Duodenal mucosa (tissue), 2 donors: ENCODE data around the gene STX8.
"Not testable (repeated sequence)": the region's sequence is repeated elsewhere in the genome, so short reads cannot be mapped to it uniquely, and the experiment has no call there.

Experiments
- H3K27ac ChIP-seq: one replicate; pipeline ENCODE4 v1.7.0; 2013; ENCODE audit warnings: low read depth, low read length
- H3K27me3 ChIP-seq, 2 donors: one replicate each; pipeline ENCODE4 v1.7.0; 2013; ENCODE audit warnings: low read length in 2 of 2, control low read depth in 1 of 2; ENCODE audit not compliant: insufficient read depth in 2 of 2, control insufficient read depth in 1 of 2
- H3K36me3 ChIP-seq, 2 donors: one replicate each; pipeline ENCODE4 v1.7.0; 2013; ENCODE audit warnings: low read length in 2 of 2, control low read depth in 1 of 2; ENCODE audit not compliant: insufficient read depth in 2 of 2, control insufficient read depth in 1 of 2
- H3K4me1 ChIP-seq, 2 donors: one replicate each; pipeline ENCODE4 v1.7.0; 2013; ENCODE audit warnings: low read length in 2 of 2, control low read depth in 1 of 2; ENCODE audit not compliant: insufficient read depth in 2 of 2, control insufficient read depth in 1 of 2
- H3K4me3 ChIP-seq, 2 donors: one replicate each; pipeline ENCODE4 v1.7.0; 2013; ENCODE audit warnings: low read length in 2 of 2, low read depth in 1 of 2
- H3K9ac ChIP-seq, 2 donors: one replicate each; pipeline ENCODE4 v1.7.0; 2013; ENCODE audit warnings: low read length in 2 of 2, low read depth in 1 of 2
- H3K9me3 ChIP-seq, 2 donors: one replicate each; pipeline ENCODE4 v1.7.0; 2013; ENCODE audit warnings: low read length in 2 of 2, control low read depth in 1 of 2; ENCODE audit not compliant: control insufficient read depth in 1 of 2

STX8 gene

DNA sequence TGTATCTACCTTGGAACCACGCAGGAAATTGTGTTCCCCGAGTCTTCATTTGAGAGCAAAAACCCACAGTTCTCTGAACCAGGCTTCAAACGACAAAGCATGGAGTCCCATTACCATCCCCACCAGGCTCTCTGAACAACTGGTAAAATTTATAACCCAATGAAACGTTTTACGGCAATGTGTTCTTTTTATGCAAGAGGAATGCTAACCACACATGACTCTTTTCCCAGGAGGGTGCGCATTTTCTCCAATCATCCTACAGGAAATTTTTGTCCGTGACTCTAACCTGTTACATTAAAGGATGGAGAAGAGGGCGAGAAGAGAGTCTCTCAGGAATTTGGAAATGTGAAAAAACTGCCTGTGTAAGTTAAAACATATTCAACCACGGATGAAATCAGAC lies 17.8 kb downstream of the STX8 start:
- Histone ChIP-seq H3K27me3 (no peaks in the 10 kb centered on the region), H3K4me3 (no peak overlapping the region)

DNA sequence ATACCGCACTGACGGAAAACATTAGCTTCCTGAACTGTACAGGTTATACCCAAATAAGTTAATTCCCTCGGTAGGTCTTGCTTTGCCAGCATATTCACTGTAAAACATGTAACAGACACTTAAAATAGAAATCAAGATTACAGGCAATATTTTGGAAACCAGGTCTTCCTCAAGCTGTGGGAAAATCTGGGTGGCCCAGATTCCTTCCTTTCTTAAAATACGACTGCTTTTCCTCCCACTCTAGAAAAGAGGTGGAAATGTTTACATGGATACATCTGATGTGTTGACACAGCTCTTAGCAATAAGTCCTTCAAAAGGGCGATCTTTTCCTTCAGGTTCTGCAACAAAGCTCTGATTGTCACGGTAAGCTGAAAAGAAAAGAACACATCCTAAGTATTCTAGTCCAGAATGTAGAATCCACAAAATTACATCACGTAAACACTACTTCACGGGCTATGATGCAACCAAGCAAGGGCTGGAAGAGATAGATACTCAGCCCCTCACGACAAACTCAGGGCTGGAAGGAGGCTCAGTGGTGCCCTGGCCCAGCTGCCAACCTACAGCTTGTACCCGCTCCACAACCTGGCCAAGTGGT lies 18.4 kb downstream of the STX8 start:
- H3K4me3 ChIP-seq: no peak overlapping the region
- no peaks in the 10 kb centered on the region for H3K27me3 ChIP-seq
- H3K9ac ChIP-seq: no peak overlapping the region
- no peak overlapping the region for H3K27ac ChIP-seq
- no peaks in the 10 kb centered on the region for H3K4me1 ChIP-seq
- H3K9me3 ChIP-seq: no peaks in the 10 kb centered on the region
- peaks cover 0 to 5% of the 10 kb centered on the region in 2 donors for H3K36me3 ChIP-seq

More for the DNA sequence above, 17.8 kb downstream of the STX8 start:
- H3K27ac ChIP-seq: no peak overlapping the region
- peaks cover 0 to 5% of the 10 kb centered on the region in 2 donors for H3K36me3 ChIP-seq
- no peak overlapping the region for H3K9ac ChIP-seq
- no peaks in the 10 kb centered on the region for H3K9me3 ChIP-seq
- H3K4me1 ChIP-seq: no peaks in the 10 kb centered on the region

DNA sequence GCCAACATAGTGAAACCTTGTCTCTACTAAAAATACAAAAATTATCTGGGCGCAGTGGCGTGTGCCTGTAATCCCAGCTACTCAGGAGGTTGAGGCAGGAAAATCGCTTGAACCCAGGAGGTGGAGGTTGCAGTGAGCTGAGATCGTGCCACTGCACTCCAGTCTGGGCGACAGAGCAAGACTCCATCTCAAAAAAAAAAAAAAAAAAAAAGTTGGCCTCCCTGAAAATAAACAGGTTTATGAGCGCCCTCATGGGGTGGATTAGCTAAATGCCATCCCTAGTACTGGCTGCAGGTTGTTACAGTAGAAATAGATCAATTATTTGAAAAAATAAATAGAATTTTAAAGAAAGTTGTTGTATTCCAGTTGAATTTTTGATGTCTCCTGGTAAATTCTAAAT lies 20.9 kb downstream of the STX8 start:
- H3K4me1 ChIP-seq, H3K9me3 ChIP-seq, H3K9ac ChIP-seq, H3K4me3 ChIP-seq, H3K27ac ChIP-seq, H3K36me3 ChIP-seq, H3K27me3 ChIP-seq: not testable (repeated sequence)

DNA sequence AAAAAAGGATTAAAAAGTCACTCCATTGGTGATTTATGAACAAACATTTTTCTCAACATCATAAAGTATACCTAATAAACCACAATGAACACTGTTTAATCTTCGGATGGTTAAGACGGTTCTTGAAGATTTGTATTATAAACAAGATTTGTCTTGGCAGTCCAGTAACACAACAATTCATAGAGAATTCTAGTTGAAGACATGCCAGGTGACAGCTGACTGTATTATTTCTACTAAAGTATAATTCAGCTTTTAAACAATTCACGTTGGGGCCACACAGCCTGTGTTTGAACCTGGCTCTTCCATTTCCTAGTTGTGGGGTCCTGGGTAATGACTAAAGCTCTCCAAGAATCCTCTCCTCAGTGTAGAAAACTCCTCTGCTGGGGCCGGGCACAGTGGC lies 22.0 kb downstream of the STX8 start:
- H3K27ac ChIP-seq: peak overlapping the region; percentile 7
- H3K9ac ChIP-seq: no peak overlapping the region
- H3K36me3 ChIP-seq: peaks cover 0 to 5% of the 10 kb centered on the region in 2 donors
- H3K4me3 ChIP-seq: no peak overlapping the region
- no peaks in the 10 kb centered on the region for H3K4me1 ChIP-seq
- H3K27me3 ChIP-seq: no peaks in the 10 kb centered on the region
- no peaks in the 10 kb centered on the region for H3K9me3 ChIP-seq

DNA sequence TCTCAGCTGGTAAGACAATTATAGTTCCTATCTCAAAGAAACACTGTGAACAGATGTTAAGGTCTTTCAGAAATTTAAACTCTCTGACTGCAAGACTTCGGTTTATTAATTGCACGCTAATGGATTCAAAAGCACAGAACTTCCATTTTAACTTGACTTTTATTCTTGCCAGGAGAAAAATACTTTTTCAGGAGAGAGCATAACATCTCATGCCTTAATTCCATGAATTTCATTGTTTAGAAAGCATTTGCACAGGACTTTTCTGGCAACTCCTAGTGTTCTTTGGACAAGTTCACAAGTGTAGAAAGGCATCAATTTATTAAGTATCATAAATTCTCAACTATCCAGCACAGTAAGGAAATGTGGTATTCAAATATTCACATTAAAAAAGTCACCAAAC lies 22.4 kb downstream of the STX8 start:
- no peaks in the 10 kb centered on the region for H3K27me3 ChIP-seq
- H3K4me3 ChIP-seq: no peak overlapping the region
- no peak overlapping the region for H3K9ac ChIP-seq
- H3K4me1 ChIP-seq: no peaks in the 10 kb centered on the region
- H3K36me3 ChIP-seq: peaks cover 0 to 5% of the 10 kb centered on the region in 2 donors
- H3K27ac ChIP-seq: peak overlapping the region; percentile 7
- no peaks in the 10 kb centered on the region for H3K9me3 ChIP-seq

DNA sequence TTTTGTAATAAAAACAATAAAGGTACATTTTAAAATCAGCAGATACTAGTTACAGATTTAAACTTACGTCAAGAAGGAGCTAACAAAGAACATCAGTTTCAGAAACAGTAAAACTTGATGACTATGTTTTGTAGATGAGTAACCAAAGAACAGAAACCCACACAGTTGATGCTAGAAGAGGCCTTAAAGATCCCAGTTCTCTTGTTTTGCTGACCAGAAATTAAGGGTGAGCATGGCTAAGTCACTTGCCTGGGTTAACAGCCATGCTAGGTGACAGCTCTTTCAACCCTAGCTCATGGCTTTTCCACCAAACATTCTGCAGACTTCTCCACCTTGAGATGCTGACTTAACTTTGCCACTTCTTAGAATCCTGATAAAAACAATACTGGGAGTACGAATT lies 26.4 kb downstream of the STX8 start:
- Histone ChIP-seq H3K4me3 (no peak overlapping the region), H3K27me3 (no peaks in the 10 kb centered on the region), H3K9me3 (no peaks in the 10 kb centered on the region), H3K4me1 (no peaks in the 10 kb centered on the region), H3K9ac (no peak overlapping the region), H3K27ac (no peak overlapping the region), H3K36me3 (no peaks in the 10 kb centered on the region)

DNA sequence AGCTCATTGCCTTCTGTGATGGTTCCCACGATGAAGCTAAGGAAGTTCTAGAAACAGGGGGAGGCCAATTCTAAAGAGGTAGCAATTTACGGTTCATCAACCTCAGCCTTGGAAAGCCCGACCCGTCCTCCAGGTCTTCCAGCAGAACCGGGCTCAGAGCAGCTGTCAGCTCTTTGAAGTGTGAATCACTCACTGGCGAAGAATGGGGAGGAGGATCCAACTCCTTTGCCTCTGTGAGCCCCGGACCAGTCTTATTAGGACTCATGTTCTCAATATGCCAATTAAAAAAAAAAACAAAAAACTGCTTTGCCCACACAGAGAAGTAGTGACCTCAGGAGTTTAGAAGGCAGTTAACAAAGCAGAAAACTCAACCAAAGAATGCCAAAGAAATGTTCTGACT lies 31.4 kb downstream of the STX8 start:
- H3K36me3 ChIP-seq: peaks cover 0 to 3% of the 10 kb centered on the region in 2 donors
- no peaks in the 10 kb centered on the region for H3K4me1 ChIP-seq
- H3K4me3 ChIP-seq: no peak overlapping the region
- H3K27ac ChIP-seq: no peak overlapping the region
- no peaks in the 10 kb centered on the region for H3K27me3 ChIP-seq
- H3K9ac ChIP-seq: no peak overlapping the region
- no peaks in the 10 kb centered on the region for H3K9me3 ChIP-seq

DNA sequence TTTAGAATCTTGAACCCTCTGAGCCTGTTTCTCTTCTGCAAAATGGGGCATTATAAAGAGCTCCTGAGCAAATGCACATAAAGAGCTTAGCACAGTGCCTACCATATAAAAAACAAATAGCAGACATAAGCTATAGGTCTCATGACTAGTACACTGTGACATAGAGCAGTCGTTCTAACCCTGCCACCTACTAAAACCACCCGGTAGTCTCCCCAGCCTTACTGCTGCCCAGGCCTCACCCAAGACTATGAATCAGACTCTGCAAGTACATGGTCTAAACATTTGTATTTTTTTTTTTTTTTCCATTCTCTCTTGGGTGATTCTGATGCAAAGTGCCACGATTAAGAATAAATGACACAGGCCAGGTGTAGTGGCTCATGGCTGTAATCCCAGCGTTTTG lies 33.9 kb downstream of the STX8 start:
- no peaks in the 10 kb centered on the region for H3K4me1 ChIP-seq
- peaks cover 0 to 3% of the 10 kb centered on the region in 2 donors for H3K36me3 ChIP-seq
- no peaks in the 10 kb centered on the region for H3K9me3 ChIP-seq
- H3K27ac ChIP-seq: no peak overlapping the region
- no peak overlapping the region for H3K9ac ChIP-seq
- no peaks in the 10 kb centered on the region for H3K27me3 ChIP-seq
- H3K4me3 ChIP-seq: no peak overlapping the region

DNA sequence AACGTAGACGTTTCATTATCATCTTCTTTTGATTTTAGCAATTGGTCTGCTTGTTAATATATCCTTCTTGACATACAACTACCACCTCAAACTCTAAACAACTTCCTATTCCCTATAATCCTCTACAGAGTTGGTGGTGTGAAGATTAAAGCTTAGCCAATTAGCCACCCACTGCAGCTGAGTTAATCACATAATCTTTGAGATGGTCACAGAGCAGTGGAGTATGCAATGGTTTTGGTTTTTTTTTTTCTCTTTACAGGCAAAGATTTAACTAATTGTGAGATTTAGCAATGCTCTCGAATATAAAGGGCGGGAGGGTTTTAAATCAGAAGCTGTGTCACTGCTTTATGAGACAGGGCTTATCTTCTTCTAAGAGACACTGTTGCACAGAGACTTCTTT lies 37.0 kb downstream of the STX8 start:
- no peaks in the 10 kb centered on the region for H3K9me3 ChIP-seq
- H3K36me3 ChIP-seq: no peaks in the 10 kb centered on the region
- no peaks in the 10 kb centered on the region for H3K4me1 ChIP-seq
- no peak overlapping the region for H3K27ac ChIP-seq
- no peak overlapping the region for H3K9ac ChIP-seq
- H3K4me3 ChIP-seq: no peak overlapping the region
- H3K27me3 ChIP-seq: no peaks in the 10 kb centered on the region

DNA sequence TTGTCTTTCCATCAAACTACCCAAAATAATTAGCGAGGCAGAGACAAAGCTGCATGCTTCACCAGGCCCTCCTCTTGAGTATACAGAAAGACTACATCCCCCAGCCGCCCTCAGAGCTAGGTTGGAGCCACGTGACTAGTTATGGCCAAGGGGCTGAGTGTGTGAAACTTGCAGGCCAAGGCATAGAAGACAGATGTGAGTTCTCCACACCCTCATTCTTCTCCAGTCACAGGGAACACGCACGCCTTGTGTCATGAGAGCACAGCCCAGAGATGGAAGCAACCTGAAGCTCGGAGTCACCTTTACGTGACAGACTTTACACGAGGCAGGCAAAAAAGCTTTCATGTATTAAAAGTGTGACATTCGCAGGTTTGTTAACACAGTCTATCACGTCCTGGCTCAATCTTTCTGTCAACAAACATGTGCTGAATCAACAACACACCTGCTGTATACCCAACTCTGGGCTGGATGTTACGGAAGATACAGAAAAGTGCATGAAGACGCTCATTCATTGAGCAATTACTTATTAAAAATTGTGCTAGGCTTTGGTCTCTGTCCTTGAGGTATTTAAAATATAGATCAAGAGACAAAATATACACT lies 38.3 kb downstream of the STX8 start:
- H3K4me3 ChIP-seq: no peak overlapping the region
- no peak overlapping the region for H3K9ac ChIP-seq
- no peaks in the 10 kb centered on the region for H3K9me3 ChIP-seq
- H3K36me3 ChIP-seq: no peaks in the 10 kb centered on the region
- no peaks in the 10 kb centered on the region for H3K4me1 ChIP-seq
- H3K27me3 ChIP-seq: no peaks in the 10 kb centered on the region
- H3K27ac ChIP-seq: no peak overlapping the region
